AG04450 (cell line): ENCODE data around the gene TMEM255B. TPM values are rescaled to one million over a fixed set of nuclear protein-coding genes. Genes with fewer than 3 reads are reported as not detected.

Source experiments
- CTCF ChIA-PET: fragments of 300-600, 350-600 bp; formaldehyde crosslinking; extraction: SDS; loops from one replicate; lab custom pipeline; 2022; ENCODE audit warnings: antibody characterized with exemption, inconsistent platforms; lab: Charles Lee
- POLR2A ChIA-PET: fragments of 350-600 bp; formaldehyde crosslinking; extraction: SDS; loops from one replicate; lab custom pipeline; 2021; ENCODE audit warnings: antibody characterized with exemption, inconsistent platforms; lab: Yijun Ruan, JAX
- DNase-seq: peaks from one replicate; pipeline ENCODE4 v3.0.0-alpha.2; 2011; ENCODE audit warnings: low read depth, low spot score
- H3K27ac ChIP-seq: one replicate; pipeline ENCODE4 v1.5.1; 2012; ENCODE audit warnings: low read depth, low read length, control low read depth
- H3K27me3 ChIP-seq: one replicate; pipeline ENCODE4 v1.6.0; 2012; ENCODE audit warnings: low read length; ENCODE audit not compliant: control insufficient read depth, insufficient read depth
- H3K4me3 ChIP-seq: 2 replicates; pipeline ENCODE4 v1.5.1; 2011; ENCODE audit warnings: mild to moderate bottlenecking, low read depth, low read length, control low read depth
- H3K9me3 ChIP-seq: 2 replicates; pipeline ENCODE4 v1.5.1; 2012; ENCODE audit warnings: low read length; ENCODE audit not compliant: control insufficient read depth, insufficient read depth
- polyA plus RNA-seq: library from polyadenylated mRNA; depleted of rRNA; stranded (reverse); fragments of >200 nt; gene quantifications from 2 replicates; pipeline ENCODE4 v1.2.3, GENCODE V29; 2011
- TF ChIP-seq, protein P1 (sequence below): IDR thresholded peaks from 2 replicates; pipeline ENCODE4 v1.5.1; 2011; ENCODE audit warnings: low read depth, low read length, control low read depth, inconsistent platforms

The TMEM255B gene
- polyA plus RNA-seq, 1 experiment: 4.1 TPM

DNA sequence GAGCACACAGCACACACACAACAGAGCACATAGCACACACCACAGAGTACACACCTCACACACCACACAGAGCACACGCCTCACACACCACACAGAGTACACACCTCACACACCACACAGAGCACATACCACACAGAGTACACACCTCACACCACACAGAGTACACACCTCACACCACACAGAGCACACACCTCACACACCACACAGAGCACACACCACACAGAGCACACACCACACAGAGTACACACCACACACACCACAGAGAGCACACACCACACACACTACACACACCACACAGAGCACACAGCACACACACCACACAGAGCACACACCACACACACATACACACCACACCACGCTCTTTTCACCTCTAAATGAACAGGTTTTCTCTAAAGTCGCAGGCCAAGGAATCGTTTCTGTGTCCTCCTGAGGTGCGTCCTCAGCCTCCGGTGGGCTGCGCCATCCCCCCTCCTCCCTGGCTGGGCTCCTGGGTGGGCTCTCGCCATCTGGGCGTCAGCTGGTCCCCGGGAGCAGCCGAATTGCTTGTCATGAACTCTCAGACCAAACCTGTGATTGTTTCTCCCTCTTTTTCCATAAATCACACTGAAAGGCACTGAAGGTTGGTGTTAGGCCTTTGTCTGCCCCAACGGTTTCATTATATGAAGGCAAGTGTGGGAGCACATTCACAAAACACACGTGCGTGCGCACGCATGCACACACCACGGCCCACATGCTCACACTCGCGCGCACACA, 37.4 kb downstream of the TMEM255B start:
- H3K9me3 ChIP-seq: peaks cover 20% of the 10 kb centered on the region; the same call in 1 of the 2 replicates
- no peak overlapping the region for H3K4me3 ChIP-seq
- no peak overlapping the region for H3K27ac ChIP-seq
- DNase-seq: no peak
- TF ChIP-seq, protein P1, sequence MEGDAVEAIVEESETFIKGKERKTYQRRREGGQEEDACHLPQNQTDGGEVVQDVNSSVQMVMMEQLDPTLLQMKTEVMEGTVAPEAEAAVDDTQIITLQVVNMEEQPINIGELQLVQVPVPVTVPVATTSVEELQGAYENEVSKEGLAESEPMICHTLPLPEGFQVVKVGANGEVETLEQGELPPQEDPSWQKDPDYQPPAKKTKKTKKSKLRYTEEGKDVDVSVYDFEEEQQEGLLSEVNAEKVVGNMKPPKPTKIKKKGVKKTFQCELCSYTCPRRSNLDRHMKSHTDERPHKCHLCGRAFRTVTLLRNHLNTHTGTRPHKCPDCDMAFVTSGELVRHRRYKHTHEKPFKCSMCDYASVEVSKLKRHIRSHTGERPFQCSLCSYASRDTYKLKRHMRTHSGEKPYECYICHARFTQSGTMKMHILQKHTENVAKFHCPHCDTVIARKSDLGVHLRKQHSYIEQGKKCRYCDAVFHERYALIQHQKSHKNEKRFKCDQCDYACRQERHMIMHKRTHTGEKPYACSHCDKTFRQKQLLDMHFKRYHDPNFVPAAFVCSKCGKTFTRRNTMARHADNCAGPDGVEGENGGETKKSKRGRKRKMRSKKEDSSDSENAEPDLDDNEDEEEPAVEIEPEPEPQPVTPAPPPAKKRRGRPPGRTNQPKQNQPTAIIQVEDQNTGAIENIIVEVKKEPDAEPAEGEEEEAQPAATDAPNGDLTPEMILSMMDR: no peak
- CTCF ChIA-PET: no interaction called here
- peaks cover 18% of the 10 kb centered on the region for H3K27me3 ChIP-seq
- POLR2A ChIA-PET: no interaction called here

DNA sequence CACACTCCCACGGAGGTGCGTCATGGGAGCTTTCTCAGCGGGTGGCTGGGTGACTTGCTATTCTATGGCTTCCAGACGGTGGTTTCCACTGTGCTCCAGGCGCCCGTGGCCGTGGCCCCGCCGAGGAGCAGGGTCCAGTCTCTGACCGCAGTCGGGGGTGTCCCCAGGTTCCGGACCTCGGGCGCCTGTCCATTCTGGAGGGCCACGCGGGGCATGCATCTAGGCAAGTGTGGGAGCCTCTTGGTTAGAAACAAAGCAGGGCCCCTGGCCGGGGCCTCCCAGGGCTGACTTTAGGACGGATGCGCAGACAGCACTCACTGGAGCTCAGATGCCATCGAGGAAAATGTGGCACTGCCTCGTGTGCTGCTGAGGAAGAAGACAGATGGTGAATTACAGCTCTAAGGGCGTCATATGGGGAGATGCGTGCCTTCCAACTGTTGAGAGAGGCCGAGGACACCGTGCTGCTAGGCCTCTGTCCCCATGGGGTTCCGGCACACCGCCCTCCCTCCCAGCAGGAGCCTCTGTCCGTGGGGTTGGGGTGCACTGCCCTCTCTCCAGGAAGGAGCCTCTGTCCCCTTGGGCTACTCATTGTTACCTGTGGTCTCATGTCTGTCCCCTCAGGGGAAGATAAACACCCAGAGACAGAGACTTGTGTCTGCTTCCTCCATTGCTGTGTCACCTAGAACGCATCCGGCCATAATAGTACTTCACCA, 38.1 kb downstream of the TMEM255B start:
- CTCF ChIA-PET: no interaction called here
- Histone ChIP-seq H3K9me3 (peaks cover 20% of the 10 kb centered on the region; the same call in 1 of the 2 replicates), H3K4me3 (no peak overlapping the region), H3K27me3 (peaks cover 14% of the 10 kb centered on the region), H3K27ac (no peak overlapping the region)
- no peak for DNase-seq
- TF ChIP-seq, protein P1: no peak
- POLR2A ChIA-PET: no interaction called here

DNA sequence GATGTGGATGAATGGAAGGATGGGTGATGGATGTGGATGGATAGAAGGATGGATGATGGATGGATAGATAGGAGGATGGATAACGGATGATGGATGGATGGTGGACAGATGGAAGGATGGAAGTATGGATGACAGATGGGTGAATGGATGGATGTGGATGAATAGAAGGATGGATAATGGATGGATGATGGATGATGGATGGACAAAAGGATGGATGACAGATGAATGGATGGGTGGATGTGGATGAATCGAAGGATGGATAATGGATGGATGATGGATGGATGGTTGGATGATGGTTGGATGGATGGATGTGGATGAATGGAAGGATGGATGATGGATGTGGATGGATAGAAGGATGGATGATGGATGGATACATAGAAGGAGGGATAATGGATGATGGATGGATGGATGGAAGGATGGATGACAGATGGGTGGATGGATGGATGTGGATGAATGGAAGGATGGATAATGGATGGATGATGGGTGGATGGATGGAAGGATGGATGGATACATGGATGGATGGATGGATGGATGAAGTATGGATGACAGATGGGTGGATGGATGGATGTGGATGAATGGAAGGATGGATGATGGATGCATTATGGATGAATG, 39.3 kb downstream of the TMEM255B start:
- peaks cover 20% of the 10 kb centered on the region; the same call in 1 of the 2 replicates for H3K9me3 ChIP-seq

DNA sequence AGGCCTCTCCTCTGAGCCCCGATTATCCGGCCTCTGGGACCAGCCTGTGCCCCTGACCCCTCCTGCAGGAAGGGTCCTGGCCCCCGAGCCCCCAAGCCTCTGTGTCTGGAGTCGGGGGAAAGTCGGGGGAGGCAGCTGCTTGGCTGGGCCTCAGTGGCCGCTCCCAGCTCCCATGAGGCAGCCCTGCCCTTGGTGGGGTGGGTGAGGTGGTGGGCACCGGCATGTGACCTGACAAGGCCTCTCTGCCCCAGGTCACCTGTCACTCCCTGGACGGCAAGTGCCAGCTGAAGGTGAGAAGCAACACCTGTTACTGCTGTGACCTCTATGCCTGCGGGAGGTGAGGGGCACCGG, 41.5 kb downstream of the TMEM255B start:
- Histone ChIP-seq H3K4me3 (no peak overlapping the region), H3K27me3 (no peaks in the 10 kb centered on the region), H3K27ac (no peak overlapping the region), H3K9me3 (peaks cover 5% of the 10 kb centered on the region; the same call in 1 of the 2 replicates)
- no peak for DNase-seq
- TF ChIP-seq, protein P1: no peak
- POLR2A ChIA-PET: no interaction called here
- CTCF ChIA-PET: no interaction called here

More for the DNA sequence above, 39.3 kb downstream of the TMEM255B start:
- peaks cover 2% of the 10 kb centered on the region for H3K27me3 ChIP-seq
- no peak overlapping the region for H3K4me3 ChIP-seq
- no peak for DNase-seq
- TF ChIP-seq, protein P1: no peak
- ChIA-PET CTCF (no interaction called here), POLR2A (no interaction called here)
- H3K27ac ChIP-seq: no peak overlapping the region
